Progenitor cell of endocrine pancreas (in vitro differentiated cells): ENCODE results near the gene MRPL2. TPM values are rescaled to one million over a fixed set of nuclear protein-coding genes. Genes with fewer than 3 reads are reported as not detected.

Source experiments
- DNase-seq: peaks from one replicate; pipeline ENCODE4 v3.0.0; 2021; ENCODE audit warnings: low spot score; ENCODE audit not compliant: unreplicated experiment
- H3K27ac Mint-ChIP-seq: 2 replicates; pipeline ENCODE4 v1.8.0; 2021; ENCODE audit warnings: mild to moderate bottlenecking, moderate library complexity, mixed read lengths
- H3K27me3 Mint-ChIP-seq: 2 replicates; pipeline ENCODE4 v1.8.0; 2021; ENCODE audit warnings: mixed read lengths
- H3K36me3 Mint-ChIP-seq: 2 replicates; pipeline ENCODE4 v1.8.0; 2022; ENCODE audit warnings: mixed read lengths; ENCODE audit not compliant: insufficient read depth
- H3K4me1 Mint-ChIP-seq: 2 replicates; pipeline ENCODE4 v1.8.0; 2021; ENCODE audit warnings: low read depth, mixed read lengths
- H3K4me3 Mint-ChIP-seq: 2 replicates; pipeline ENCODE4 v1.8.0; 2021; ENCODE audit warnings: low read depth, mild to moderate bottlenecking, moderate library complexity, mixed read lengths
- H3K9me3 Mint-ChIP-seq: 2 replicates; pipeline ENCODE4 v1.8.0; 2021; ENCODE audit warnings: low read depth, mixed read lengths
- total RNA-seq: library from RNA; stranded (reverse); gene quantifications from 2 replicates; pipeline ENCODE4 v1.2.1, GENCODE V29; 2021
- TF ChIP-seq, protein P1 (sequence below): fragments of 200-600 bp; sonication (generic); IDR thresholded peaks from one replicate; pipeline ENCODE4 v1.5.0; 2021; ENCODE audit warnings: antibody characterized with exemption, mild to moderate bottlenecking; ENCODE audit not compliant: unreplicated experiment

MRPL2 gene
- total RNA-seq, 1 donor from 2014 or later: 45.2 TPM

DNA sequence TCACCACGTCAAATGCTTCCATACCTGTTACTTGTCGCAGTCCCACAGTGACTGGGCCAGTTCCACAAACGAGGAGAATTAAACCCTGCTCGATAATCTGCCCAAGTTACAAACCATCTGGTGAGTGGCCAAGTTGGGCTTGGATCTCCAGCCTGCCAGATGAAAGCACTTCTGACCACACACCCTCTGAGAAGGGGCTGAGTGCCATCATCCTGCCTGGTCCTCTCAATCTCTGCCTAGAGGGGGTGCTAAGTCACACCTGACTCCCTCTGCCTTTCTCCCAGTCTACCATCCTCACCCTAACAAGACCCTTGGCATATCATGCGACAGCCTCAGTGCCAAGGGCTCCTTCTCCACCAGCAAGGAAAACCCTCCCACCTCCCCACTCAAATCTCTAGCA is 22.0 kb downstream of the MRPL2 start:
- TF ChIP-seq, protein P1, sequence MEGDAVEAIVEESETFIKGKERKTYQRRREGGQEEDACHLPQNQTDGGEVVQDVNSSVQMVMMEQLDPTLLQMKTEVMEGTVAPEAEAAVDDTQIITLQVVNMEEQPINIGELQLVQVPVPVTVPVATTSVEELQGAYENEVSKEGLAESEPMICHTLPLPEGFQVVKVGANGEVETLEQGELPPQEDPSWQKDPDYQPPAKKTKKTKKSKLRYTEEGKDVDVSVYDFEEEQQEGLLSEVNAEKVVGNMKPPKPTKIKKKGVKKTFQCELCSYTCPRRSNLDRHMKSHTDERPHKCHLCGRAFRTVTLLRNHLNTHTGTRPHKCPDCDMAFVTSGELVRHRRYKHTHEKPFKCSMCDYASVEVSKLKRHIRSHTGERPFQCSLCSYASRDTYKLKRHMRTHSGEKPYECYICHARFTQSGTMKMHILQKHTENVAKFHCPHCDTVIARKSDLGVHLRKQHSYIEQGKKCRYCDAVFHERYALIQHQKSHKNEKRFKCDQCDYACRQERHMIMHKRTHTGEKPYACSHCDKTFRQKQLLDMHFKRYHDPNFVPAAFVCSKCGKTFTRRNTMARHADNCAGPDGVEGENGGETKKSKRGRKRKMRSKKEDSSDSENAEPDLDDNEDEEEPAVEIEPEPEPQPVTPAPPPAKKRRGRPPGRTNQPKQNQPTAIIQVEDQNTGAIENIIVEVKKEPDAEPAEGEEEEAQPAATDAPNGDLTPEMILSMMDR: no peak
- Mint-ChIP-seq H3K4me3 (no peak overlapping the region), H3K36me3 (peaks cover 19% of the 10 kb centered on the region), H3K27me3 (no peaks in the 10 kb centered on the region), H3K4me1 (no peaks in the 10 kb centered on the region), H3K9me3 (no peaks in the 10 kb centered on the region), H3K27ac (no peak overlapping the region)
- DNase-seq: no peak

DNA sequence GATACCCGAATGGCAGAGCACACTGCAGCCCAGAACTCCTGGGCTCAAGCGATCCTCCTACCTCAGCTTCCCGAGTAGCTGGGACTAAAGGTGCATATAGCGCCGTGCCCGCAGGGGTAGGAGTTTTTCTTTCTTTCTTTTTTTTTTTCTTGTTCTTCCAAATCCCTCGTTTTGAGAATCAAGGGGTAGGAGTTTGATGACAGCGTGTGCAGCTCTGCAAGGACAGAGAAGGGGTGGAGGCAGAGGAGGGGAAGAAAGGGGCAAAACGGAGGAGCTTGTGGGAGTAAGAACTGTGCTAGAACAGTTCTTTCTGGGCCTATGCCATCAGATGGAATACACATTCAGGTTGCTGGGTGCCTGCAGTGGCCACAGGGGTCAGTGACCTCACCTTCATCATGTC is 22.5 kb downstream of the MRPL2 start:
- H3K9me3 Mint-ChIP-seq: no peaks in the 10 kb centered on the region
- H3K4me3 Mint-ChIP-seq: no peak overlapping the region
- TF ChIP-seq, protein P1: no peak
- DNase-seq: no peak
- no peaks in the 10 kb centered on the region for H3K27me3 Mint-ChIP-seq
- peaks cover 21% of the 10 kb centered on the region for H3K36me3 Mint-ChIP-seq
- H3K27ac Mint-ChIP-seq: no peak overlapping the region
- H3K4me1 Mint-ChIP-seq: no peaks in the 10 kb centered on the region

DNA sequence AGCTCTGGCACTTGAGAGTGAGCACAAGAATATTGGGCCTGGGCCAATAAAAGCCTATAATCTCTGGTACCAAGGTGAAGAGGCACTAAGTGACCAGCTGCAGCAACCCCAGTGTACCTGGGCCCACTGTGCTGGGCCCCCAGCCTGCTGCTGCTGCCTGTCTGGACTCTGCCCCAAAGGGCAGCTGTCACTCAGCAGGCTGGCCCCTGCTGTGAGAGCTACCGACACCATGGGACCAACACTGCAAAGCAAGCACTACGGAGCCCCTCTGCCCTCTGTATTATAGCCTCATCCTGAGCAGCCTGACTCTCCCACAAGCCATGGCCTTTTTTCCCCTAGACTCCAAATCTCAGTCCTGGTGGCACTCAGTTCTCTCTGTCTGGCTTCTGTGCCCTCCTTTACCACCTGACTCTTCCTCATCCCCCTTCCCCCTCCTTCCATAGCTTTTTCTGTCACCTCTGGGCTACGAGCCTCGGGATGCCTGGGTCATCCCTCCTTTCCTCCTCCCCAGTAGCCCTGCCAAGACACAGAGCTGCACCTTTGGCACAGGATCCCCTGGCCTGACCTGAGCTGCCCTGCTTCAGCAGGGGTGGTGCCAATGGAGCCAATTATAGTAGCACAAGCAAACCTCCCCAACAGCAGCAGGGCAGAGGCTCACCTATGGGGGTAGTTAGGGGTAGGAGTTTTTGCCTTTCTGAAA is 23.6 kb downstream of the MRPL2 start:
- H3K36me3 Mint-ChIP-seq: peaks cover 26% of the 10 kb centered on the region
- no peak for DNase-seq
- no peak overlapping the region for H3K4me3 Mint-ChIP-seq
- H3K27me3 Mint-ChIP-seq: no peaks in the 10 kb centered on the region
- no peaks in the 10 kb centered on the region for H3K4me1 Mint-ChIP-seq
- no peak overlapping the region for H3K27ac Mint-ChIP-seq
- TF ChIP-seq, protein P1: no peak
- no peaks in the 10 kb centered on the region for H3K9me3 Mint-ChIP-seq

DNA sequence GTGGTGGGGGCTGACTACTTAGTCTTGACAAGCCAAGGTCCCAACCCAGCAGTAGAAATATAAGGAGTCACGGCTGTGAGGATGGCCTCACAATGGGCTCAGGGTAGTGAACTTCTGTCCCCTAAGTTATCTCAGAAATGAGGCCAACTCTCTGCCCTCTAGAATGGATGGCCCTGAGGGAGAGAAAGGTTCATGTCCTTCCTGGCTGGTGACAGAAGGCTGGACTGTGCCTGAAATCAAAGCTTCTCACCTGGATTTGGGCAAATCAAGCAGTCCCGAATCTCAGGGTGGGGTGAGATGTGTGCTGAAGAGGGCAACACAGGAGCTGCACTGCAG is 25.1 kb downstream of the MRPL2 start:
- Mint-ChIP-seq H3K27me3 (no peaks in the 10 kb centered on the region), H3K9me3 (no peaks in the 10 kb centered on the region), H3K27ac (no peak overlapping the region), H3K4me1 (no peaks in the 10 kb centered on the region), H3K36me3 (peaks cover 26% of the 10 kb centered on the region), H3K4me3 (no peak overlapping the region)
- DNase-seq: no peak
- TF ChIP-seq, protein P1: no peak

DNA sequence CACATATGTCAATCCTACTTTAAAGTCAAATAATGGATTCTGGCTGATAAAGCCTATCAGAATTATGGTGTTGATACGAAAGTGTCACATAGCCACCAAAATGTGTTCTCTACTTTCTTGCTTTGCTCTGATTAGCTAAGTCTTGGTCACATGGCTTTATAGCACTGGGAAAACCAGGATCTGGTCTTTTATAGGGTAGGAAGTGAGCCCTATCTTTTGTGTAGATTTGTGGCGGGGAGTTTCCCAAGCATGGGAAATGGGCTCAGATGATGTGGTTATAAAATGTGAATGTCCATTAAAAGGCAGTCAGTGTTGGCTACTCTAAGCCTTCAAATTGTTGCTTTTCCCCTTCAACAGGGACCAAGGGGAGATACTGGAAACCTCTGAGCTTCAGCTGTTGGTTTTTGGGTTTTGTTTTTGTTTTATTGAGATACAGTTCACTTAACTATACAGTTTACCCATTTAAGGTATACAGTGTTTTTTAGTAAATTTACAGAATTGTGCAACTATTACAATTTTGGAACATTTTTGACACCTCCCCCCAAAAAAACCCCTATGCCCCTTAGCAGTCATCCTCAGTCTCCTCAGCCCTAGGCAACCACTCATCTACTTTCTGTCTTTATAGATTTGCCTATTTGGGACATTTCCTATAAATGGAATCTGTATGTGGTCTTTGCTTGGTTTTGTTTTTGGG is 25.6 kb downstream of the MRPL2 start:
- Mint-ChIP-seq H3K4me1 (no peaks in the 10 kb centered on the region), H3K27me3 (no peaks in the 10 kb centered on the region), H3K9me3 (no peaks in the 10 kb centered on the region), H3K27ac (no peak overlapping the region), H3K4me3 (no peak overlapping the region), H3K36me3 (peaks cover 26% of the 10 kb centered on the region)
- DNase-seq: no peak
- TF ChIP-seq, protein P1: no peak
